ENCODE results near the gene EBLN2.
"Not testable (repeated sequence)": the region's sequence is repeated elsewhere in the genome, so short reads cannot be mapped to it uniquely, and the experiment has no call there.

EBLN2 gene

GRCh38 chr3:73066243-73066642 lies 4.8 kb downstream of the EBLN2 start:
- not testable (repeated sequence) for DNase-seq

- no peak for DNase-seq
These were observed 7.0 kb downstream of the EBLN2 start for GRCh38 chr3:73068419-73068818.

- DNase-seq, result no peak
These were observed 7.7 kb downstream of the EBLN2 start for GRCh38 chr3:73069187-73069586.

GRCh38 chr3:73069775-73070444 lies 8.5 kb downstream of the EBLN2 start:
- DNase-seq, result no peak

GRCh38 chr3:73070675-73071575 lies 9.5 kb downstream of the EBLN2 start:
- DNase-seq, result no peak

DNA sequence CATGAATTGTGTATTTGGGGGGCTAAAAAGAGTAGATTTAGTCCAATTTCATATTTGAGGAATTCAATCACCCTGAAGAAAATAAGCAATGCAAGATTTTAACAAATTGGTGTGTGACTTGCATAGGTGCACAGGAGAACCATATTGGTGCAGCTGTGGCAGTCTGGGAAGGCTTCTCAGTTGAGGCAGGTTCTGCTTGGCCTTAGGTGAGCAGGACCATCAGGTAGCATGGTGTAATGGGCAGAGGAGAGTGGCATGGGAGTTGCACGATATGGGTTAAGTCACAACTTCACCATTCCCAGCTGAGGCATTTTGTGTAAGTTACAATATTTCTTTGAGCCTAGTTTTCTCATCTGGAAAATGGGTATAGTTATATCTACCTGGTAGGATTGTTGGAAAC lies 10.5 kb downstream of the EBLN2 start:
- DNase-seq, result no peak

- DNase-seq, result no peak
These were observed 11.2 kb downstream of the EBLN2 start for GRCh38 chr3:73072634-73073033.

DNA sequence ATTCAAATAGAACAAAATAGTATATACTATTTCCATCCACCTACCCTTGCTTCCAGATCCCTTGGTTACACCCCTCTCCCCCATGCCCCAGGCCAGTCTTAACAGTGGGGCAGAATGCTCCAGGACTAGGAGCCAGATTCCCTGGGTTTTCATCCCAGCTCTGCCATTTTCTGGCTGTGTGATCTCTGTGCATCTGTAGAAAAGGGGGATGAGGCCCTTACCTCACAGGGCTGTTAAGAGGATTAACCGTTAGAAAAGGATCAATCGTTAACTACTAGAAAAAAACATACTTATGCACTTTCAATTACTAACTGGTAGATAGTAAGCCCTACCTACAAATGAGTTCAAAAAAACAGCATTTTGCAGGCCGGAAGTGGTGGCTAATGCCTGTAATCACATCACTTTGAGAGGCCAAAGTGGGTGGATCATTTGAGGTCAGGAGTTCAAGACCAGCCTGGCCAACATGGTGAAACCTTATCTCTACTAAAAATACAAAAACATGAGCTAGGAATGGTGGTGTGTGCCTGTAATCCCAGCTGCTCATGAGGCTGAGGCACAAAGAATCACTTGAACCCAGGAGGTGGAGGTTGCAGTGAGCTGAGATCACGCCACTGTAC lies 11.7 kb downstream of the EBLN2 start:
- DNase-seq, result no peak

DNA sequence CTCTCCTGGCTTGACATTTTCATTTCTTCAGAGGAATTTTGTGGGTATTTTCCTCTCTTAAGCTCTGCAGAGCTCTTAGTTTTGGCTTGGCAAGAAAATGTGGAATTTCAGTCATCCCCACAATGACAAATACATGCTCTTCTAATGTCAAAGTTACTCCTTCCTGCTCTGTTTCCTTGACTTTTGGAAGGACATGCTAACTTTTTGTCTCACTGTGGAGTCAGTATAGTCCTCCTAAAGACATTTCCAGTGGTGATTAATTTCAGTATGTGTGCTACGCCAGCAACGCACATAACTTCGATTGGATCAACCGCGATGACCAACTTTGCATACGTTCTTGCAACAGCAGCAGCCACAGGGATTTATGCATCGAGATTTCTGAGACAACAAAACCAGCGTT lies 13.3 kb downstream of the EBLN2 start:
- DNase-seq, result no peak

DNA sequence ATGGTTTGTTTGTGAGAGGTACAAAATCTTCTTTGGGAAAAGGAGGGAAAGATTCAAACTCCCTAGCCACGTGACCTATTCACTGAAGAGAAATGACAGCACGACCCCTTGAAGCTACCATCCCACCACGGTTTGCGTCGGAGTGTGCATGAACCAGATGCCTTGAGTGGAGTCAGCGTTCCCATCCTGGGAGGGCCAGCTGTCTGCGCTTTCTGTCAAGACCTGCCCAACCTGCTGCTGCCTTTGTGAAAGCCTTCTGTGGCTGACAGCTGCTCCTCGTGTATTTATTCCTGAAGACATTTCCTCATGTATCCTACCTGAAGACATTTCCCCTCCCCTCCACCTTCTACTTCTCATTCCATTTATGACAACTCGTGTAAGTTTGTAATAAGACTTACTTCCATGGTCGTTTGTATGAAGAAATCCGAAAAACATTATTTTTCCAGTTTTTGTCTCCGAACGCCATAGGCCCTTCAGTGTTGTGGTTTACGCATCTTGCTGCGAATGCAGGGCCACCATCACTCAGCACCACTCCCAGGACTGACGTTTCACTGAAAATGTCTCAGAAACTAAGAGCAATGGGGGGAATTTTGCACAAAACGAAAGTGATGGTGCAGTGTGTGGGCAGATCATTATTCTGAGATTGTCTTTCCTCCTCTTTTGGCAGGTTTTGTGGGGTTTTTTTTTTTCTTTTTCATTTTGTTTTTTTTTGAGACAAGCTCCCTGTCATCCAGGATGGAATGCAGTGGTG lies 18.9 kb downstream of the EBLN2 start:
- DNase-seq, result no peak

DNA sequence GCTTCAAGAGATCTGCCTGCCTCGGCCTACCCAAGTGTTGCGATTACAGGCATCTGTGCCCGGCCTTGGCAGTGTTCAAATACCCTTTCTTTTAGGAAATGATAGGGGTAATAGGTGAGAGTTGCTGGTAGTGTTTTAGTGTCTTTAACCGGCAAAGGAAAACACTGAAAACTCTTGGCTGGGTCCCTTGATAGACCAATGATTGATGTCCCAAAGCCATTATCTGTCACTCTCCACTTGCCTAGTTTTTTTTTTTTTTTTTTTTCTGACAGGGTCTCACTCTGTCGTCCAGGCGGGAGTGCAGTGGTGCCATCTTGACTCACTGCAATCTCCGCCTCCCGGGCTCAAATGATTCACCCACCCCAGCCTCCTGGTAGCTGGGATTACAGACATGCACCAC lies 19.7 kb downstream of the EBLN2 start:
- no peak for DNase-seq

- DNase-seq, result no peak
These were observed 22.7 kb downstream of the EBLN2 start for GRCh38 chr3:73084170-73084569.

GRCh38 chr3:73086071-73086494 lies 24.6 kb downstream of the EBLN2 start:
- peak; percentile 48 for DNase-seq

GRCh38 chr3:73094129-73094528 lies 32.7 kb downstream of the EBLN2 start:
- no peak for DNase-seq

- DNase-seq, result no peak
These were observed 33.5 kb downstream of the EBLN2 start for GRCh38 chr3:73094951-73095350.

DNA sequence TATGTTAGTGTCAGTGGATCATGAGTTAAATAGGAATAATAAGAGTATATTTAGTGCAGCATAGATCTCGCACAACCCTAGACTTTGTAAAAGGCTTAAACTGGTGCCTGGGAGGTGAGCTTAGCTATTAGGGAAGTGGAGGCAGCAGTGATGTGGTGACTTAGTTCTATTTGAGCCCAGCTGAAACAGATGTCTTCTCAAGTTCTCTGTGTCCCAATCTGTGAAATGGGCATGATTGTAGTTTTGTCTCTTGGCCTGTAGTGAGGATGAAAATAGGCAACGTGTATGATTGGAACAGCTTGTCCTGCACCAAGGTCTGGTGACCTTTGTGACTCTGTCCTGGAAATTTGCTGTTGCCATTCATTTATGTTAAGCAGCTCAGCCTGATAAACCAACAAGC lies 34.7 kb downstream of the EBLN2 start:
- DNase-seq, result no peak

DNA sequence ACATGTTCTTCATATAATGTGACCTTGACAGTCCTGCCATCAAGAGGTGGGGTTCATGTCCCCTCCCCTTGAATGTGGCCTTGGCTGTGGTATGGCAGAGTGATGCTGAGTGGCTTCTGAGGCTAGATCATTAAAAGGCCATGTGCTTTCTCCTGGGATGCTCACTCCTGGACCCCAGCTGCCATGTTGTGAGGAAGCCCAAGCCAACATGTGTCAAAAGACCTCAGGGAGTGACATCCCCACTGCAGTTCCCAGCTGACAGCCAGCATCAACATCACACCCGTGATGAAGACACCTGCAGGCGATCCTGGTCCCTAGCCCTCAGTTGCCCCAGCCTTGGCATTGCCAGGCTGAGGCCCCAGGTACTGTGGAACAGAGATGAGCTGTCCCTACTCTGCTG lies 36.6 kb downstream of the EBLN2 start:
- DNase-seq, result no peak

DNA sequence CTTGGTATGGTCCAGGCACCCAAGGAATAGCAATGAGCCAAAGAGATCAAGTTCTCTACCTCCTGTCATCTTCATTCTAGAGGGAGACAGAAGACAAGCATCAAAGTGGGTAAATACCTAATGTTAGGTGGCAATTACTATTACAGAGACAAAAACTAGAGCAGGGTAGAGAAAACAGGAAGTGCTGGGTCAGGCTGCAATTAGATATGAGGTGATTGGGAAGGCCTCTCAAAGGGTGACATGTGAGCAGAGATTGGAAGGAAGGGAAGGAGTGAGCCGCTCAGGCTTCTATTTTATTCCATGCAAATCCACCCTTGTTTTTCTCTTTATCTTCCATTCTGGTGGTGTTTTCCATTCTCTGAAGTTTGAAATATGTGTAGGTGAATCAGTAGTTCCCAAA lies 37.4 kb downstream of the EBLN2 start:
- no peak for DNase-seq

DNA sequence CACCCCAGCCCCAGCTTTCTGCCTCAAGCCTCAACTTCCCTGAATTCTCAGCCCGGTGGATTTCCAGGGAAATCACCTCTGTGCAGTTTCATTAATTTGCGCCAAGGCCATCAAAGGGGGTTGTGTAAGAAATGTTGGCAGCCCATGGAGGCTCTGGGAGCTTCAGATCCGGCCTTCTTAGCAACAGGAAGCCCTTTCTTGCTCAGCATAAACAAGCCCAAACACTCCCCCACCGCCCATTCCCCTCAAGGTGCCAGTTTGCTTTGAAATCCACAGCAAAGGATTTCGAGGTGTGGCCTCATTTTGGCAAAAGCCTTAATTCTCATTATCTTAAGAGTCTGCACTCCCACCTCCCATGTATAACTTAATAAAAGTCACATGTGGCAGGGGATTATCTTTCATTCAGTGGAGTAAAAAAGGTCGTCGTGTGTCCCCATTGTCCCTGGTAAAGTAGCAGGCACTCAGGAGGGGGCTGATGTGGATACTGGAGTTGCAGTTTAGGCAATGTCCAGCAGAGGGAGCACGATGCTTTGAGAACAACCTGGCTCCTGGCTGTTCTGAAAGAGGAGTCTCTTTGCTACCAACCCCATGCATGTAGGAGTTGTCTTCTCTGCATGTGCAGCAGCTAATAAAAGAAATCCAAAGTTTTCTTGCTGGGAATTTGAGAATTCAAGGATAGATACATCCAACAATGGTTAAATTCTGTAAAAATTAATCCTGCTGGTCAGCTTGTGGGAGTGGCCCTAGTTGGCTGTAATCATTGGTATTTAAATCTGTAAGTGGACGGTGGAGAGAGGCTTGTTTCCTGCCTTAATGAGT lies 39.5 kb downstream of the EBLN2 start:
- peak; percentile 70 for DNase-seq

DNA sequence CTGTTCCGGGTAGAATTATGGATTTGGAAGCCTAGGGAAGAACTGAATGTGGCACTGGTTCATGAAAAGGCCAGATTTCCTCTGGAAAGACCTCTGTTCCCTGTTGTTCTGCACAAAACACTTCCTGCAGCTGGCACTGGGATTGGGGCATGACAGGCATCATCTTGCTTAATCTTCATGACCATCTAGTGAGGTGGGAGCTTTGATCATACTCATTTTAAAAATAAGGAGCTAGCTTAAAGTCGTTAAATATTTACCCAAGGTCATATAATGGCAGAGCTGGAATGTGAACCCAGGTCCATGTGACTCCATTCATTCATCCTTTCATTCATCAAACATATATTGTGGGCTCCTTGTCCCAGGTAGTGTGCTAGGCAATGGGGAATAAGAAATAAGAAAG lies 40.4 kb downstream of the EBLN2 start:
- no peak for DNase-seq

DNA sequence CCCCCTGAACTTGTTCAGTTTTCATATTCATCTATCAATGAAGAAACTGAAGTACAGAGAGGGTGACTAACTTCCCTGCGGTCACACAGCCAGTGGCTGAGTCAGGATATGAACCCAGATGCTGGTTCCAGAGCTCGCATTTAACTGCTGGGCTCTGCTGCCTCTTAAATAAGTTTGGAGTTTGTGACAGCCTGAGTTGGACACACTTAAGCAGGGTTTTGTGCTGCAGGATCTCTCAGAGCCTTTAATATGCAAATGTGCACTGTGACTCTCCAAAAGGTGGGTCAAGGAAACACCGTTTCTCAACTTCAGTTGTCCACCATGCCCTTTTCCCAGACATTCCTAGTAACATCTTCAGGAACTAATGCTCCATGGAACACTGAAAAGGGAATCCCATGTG lies 45.8 kb downstream of the EBLN2 start:
- no peak for DNase-seq

GRCh38 chr3:73107676-73108187 lies 46.3 kb downstream of the EBLN2 start:
- DNase-seq, result no peak

Measured in CD4-positive, alpha-beta T cell treated with Interleukin-21 for 1 hour (primary cell).